GM19463 (cell line): Measurements from ENCODE around the gene MPRIP.

Experiments
- ATAC-seq: cut with Tn5 transposase; IDR thresholded peaks from one replicate; pipeline ENCODE4 v1.9.1; 2021; ENCODE audit warnings: mild to moderate bottlenecking, moderate library complexity; ENCODE audit not compliant: unreplicated experiment

MPRIP gene

GRCh38 chr17:17227608-17228520 lies 185.6 kb downstream of the MPRIP start:
- no peak for ATAC-seq

GRCh38 chr17:17228521-17229279 lies 186.4 kb downstream of the MPRIP start:
- ATAC-seq: no peak

- no peak for ATAC-seq
Observed at GRCh38 chr17:17229416-17230384, 187.4 kb downstream of the MPRIP start.

- no peak for ATAC-seq
Observed at GRCh38 chr17:17231621-17232302, 189.5 kb downstream of the MPRIP start.

GRCh38 chr17:17232303-17232621 lies 190.0 kb downstream of the MPRIP start:
- no peak for ATAC-seq

- no peak for ATAC-seq
Observed at GRCh38 chr17:17235212-17236174, 193.2 kb downstream of the MPRIP start.

GRCh38 chr17:17236295-17237025 lies 194.2 kb downstream of the MPRIP start:
- ATAC-seq: peak; percentile 27

GRCh38 chr17:17237026-17237799 lies 195.0 kb downstream of the MPRIP start, which contains the start of gene FLCN:
TSS of gene FLCN (minus strand) at chr17:17237168. CDS start at chr17:17228137, 9,031 bp downstream.
- ATAC-seq: peak; percentile 92

GRCh38 chr17:17239832-17240231 lies 197.6 kb downstream of the MPRIP start:
- ATAC-seq: no peak

GRCh38 chr17:17241656-17242055 lies 199.4 kb downstream of the MPRIP start:
- ATAC-seq: no peak

- ATAC-seq: no peak
Observed at GRCh38 chr17:17242246-17242645, 200.0 kb downstream of the MPRIP start.
